Hematopoietic multipotent progenitor cell treated with erythropoietin and hydrocortisone succinate and interleukin-3 and kit ligand, for 8 days (in vitro differentiated cells): Measurements from ENCODE around the gene TLE2.

Source experiments
- DNase-seq: peaks from one replicate; pipeline ENCODE4 v3.0.0-alpha.2; 2015

The TLE2 gene

DNA sequence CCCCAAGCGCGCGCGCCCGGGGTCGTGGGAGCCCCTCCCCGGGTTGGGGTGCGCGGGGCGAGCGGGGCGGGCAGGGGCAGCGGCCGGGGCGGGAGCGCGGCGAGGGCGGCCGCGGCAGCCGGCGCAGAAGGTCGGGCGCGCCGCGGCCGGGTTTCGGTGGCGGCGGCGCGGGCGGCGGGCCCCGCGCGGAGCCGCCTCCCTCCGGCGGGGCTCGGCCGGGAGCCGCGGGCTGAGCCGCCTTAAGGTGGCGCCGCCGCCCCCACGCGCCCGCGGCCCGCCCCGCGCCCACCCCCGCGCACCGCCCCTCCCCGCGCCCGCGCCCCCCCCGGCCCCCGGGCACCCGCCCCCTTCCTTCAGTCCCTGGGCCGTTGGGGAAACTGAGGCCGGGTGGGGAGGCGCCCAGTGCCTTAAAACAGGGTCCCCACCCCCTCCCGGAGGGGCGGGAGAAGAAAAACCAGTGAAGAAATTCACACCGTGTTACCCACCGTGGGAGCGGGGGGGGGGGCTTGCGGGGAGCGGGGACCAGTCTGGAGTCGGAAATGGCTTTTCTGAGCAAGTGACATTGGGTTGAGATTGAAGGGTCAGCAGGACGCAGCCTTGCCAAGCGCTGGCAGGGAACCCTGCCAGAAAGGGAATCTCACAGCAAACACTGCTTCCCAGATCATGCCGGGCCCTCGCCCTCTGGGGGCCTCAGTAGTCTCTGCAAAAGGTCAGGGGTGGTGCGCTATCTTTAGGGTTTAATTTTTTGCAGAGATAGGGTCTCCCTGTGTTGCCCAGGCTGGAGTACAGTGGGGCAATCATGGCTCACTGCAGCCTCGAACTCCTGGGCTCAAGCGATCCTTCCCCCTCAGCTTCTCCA is at the start of gene TLE2:
TLE2 (minus strand) TSS at position 216 of the 859 bp plus-strand sequence. CDS start 376 bp downstream, outside the sequence.
- no peak for DNase-seq

DNA sequence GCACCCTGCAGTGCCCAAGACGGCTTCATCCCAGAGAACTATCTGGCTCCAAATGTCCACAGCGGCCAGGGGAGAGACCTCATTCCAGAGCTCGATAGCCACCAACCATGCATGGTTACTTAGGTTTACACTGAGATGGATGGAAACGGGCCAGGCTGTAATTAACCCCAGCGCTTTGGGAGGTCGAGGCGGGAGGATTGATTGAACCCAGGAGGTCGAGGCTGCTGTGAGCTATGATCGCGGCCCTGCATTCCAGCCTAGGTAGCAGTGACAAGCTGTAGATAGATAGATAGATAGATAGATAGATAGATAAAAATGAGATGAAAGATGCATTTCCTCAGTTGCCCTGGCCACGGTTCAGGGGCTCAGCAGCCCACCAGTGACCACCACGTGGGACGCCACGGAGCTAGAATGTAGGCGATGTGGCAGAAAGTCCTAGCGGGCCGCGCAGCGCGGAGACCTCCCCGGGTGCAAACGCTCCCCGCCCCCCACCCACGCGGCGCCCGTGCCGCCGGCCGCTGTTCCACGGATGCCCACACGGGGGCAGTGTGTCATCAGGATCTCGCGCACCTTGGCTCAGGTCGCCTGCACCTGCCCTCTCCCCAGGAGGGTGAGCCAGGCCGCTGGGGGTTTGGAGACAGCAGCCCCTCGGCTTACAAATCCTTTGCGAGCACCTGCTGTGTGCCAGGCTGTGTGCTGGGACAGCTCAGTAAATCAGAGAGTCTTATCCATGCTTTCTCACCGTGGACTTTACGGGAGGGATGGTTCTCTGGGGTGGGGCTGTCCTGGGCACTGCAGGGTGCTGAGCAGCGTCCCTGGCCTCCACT is 46.7 kb upstream of the TLE2 start:
- peak; percentile 17 for DNase-seq

DNA sequence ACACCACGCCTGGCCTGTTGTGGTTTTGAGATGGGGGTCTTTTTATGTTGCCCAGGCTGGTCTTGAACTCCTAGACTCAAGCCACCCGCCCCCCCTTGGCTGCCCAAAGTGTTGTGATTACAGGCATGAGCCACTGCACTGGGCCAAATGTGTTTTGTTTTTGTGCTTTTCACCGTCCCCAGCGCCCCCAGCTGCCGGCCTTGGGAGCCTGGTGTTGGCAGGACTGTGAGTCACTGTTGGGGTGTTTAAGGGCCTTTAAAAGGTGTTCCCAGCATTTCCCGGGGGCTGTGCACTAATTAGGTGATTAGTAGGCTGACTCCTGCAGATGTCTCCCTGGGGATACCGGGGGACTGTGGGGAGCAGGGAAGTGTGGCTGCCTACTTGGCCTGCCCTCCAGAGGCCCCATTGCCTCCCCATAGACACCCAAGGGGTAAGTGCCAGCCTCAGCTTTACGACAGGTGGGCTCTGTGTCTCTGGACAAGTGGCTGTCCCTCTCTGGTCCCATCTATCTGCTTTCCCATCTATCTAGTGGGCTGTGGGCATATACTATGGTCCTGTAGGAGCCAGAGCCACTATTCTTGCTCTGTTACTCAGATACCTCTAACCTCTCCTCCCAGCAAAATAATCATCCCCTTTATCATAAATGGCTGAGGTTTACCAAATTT is 45.0 kb upstream of the TLE2 start:
- no peak for DNase-seq

DNA sequence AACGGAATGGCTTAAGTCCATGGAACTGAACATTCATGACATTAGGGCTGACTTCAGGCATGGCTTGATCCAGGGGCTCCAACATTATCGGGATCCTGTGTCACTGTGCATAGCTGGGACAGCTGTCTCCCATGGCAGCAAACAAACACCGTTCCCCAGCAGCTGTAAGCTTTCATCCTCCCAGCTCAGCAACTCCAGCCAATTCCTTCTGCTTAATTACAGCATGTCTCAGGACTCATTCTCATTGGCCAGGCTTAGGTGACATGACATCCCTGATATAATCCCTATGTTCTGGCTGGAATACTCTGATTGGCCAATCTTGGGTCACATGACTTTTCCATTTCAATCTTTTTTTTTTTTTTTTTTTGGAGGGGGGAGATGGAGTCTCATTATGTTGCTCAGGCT is 44.1 kb upstream of the TLE2 start:
- DNase-seq = peak; percentile 63

DNA sequence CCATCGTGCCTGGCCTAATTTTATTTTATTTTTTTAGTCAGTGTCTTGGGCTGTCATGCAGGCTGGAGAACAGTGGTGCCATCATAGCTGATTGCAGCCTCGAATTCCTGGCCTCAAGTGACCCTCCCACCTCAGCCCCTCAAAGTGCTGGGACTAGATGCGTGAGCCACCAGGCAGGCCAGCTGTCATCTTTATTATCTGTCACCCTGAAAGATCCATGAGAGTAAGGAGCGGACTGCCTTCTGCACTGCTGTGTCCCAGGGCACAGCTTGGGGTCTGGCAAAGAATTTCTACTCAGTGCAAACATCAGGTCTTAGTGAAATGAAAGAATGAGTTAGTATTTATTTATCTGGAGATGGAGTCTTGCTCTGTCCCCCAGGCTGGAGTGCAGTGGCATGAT is 42.7 kb upstream of the TLE2 start:
- DNase-seq = no peak

DNA sequence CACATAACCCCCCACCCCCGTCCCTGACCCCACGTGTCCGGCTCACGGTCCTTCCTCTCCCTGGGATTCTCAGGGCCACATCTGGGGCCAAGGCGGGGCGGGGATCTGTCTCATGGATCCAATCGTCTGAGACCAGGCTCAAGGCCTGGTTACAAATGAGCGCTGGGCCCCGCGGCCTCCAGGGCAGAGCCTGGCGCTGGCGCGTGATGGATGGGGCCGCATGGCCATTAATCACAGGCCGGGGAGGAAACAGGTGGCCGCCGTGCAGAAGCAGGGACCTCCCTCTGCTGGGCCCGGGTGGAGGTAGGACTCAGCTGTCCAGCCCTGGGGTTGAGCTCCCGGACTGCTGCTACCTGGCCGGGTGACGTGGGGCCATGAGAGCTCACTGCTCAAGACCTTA is 39.0 kb upstream of the TLE2 start:
- no peak for DNase-seq

DNA sequence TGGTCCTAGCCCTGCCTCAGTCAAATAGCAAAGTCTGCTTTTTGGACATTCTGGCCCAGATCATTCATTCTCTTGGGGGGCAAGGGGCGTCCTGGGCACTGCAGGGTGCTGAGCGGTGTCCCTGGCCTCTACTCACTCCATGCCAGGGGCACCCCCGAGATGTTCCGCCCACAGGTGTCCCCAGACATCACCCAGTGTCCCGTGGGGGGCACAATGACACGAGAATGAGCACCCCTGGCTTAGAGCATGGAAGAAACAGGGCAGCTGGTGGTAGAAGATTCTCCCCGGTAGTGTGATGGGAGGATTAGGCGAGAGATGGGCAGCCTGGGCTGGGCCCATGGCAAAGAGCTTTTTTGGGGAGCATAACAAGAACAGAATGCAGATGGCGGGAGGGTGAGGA is 38.5 kb upstream of the TLE2 start:
- DNase-seq = no peak

DNA sequence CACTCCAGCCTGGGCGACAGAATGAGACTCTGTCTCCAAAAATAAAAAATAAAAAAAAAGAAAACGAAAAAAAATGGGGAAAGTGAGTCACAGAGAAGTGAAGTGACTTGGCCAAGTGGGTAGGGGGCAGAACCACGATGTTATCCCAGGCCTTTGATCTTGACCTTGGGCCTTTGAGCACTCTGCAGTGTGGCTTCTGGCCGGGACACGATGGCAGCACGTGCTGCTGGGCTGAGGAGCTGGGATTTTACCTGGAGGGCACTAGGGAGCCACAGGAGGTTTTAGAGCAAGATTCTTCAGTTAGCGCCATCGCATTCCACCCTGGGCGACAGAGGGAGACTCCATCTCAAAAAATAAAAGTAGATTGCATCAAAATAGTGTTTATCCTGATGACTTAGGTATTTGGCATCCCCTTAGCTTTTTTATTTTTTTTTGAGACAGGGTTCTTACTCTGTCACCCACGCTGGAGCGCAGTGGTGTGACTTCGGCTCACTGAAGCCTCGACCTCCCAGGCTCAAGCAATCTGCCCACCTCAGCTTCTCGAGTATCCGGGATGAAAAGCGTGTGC is 37.5 kb upstream of the TLE2 start:
- DNase-seq = no peak

DNA sequence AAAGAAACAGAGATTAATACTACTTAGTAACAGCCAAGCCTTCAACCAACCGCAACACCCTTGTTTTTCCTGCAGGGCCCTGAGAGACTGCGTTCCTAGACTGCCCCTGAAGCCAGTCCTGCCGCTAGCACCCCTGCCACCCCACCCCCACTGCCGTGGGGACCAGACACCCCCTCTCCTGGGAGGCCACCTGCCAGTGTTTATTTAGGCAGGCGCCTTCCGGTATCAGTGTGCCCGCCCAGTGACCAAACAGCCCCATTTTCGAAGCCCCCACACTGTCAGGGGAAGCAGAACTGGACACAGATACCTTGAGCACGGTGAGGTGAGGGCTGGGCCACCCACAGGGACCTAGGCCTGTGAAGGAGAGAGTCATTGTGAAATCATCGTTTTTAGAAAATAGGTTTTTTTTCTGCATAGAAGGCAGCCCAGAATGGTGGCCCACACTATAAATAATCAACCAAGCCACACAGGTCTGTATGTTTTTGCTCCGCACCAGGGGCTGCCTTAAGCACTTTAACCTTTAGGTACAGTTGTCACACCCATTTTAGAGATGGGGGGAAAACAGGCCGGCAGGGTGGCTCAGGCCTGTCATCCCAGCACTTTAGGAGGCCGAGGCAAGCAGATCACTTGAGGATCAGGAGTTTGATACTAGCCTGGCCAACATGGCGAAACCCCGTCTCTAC is 36.7 kb upstream of the TLE2 start:
- DNase-seq = no peak

DNA sequence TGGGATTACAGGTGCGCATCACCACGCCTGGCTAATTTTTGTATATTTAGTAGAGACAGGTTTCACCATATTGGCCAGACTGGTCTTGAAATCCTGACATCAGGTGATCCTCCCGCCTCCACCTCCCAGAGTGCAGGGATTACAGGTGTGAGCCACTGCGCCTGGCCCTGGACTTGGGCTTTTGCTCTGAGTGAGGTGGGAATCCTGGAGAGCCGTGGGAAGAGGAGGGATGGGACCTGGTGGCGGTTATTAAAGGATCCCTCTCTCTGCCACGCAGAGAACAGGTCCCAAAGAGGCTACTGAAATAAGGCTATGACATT is 34.9 kb upstream of the TLE2 start:
- DNase-seq = no peak

DNA sequence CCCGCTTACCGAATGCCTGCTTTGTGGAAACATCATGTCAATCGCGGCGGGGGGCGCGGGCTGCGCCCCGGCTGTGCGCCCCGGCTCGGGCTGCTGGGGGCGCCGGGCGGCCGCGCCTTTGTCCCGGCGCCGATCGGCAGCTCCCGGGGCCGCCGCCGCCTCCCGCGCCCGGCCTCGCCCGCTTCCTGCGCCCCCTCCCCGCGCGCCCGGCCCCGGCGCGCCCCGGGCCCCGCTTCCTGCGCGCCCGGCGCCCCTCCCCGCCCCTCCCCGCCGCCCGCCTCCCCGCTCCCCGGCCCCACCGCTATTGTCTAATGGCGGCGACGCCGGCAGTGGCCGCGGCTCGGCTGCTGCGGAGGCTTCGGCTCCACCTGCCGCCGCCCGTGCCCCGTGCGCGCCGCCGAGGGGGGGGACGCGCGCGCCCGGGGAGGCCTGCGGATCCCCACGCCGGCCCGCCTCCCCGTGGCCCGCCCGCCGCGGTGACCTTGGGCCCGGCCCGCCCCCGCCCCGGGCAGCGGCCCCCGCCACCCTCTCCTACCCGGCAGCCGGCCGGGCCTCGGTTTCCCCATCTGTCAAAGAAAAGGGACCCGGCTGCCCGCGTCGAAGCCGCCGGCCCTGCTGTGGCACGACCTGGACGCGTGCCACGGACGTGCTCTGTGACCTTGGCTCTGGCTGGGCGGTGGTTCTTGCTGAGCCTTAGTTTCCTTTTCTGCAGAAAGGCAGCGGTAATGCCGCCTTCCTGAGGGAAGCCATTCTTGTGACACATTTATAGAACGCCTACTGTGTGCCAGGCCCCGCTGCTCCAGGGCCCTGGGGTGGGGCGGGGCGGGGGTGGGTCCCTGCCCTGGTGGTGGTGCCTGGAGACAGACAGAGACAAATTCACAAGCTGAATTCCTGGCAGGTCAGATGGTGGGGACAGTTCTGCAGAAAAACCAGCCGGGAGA is 33.4 kb upstream of the TLE2 start, which contains the start of gene TLE5:
TLE5 (minus strand) TSS at position 331 of the 941 bp plus-strand sequence; CDS start at position 36, 295 bp downstream.
- peak; percentile 52 for DNase-seq

DNA sequence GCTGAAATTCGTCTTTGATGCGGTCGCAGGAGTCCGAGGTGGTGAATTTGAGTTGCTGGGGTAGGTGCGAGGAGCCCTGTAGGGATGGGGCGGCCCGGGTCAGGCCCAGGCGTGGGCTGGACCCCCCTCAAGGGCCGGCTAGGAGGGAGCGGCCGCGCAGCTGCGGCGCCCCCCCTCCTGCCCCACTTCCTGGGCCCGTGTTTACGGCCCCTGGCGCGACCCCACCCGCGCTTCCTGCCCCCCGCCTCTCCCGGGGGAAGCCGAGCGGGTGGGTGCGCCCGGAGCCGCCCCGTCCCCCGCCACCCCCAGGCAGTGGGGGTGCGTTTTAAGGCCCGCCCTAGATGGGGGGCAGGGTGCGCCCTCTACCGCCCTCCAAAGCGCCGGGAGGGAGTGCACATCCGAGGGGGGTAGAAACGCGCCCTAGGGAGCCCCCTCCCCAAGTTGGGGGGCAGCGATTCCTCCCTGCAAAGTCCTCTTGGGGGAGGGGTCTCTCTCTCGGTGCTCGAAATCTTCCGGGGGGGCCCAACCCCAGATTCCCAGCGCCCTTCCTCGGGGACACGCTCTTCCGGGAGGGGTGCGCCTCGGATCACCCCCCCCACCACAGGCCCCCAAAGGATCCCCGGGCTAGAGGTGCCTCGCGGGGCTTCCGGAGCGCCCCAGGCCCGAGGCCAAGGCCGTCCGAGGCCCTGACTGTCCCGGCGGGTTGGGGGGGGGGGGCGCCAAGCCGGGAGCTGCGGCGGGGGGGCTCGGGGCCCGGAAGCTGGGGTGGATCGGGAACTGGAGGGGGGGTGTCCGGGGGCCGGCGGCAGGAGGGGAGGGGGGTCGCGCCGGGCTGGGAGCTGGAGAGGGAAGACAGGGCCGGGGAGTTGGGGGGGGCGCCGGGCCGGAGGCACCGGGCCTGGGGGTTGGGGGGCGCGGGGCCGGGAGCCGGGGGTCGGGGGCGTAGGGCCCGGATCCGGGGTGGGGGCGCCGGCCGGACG is 32.4 kb upstream of the TLE2 start:
- peak; percentile 62 for DNase-seq

DNA sequence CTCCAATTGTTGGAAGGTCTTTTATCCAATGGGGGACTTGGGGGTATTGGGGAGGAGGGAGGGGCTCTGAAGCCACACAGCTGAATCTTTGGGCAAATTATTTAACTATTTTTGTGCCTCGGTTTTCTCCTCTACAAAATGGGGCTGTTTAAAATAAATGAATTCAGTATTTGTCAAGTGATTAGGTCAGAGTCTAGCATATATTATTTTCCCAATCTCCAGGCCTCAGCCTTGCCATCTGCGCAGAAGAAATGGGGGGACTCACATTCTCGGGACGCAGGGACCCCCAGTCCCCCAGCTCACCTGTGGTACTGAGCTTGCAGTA is 31.7 kb upstream of the TLE2 start:
- no peak for DNase-seq

DNA sequence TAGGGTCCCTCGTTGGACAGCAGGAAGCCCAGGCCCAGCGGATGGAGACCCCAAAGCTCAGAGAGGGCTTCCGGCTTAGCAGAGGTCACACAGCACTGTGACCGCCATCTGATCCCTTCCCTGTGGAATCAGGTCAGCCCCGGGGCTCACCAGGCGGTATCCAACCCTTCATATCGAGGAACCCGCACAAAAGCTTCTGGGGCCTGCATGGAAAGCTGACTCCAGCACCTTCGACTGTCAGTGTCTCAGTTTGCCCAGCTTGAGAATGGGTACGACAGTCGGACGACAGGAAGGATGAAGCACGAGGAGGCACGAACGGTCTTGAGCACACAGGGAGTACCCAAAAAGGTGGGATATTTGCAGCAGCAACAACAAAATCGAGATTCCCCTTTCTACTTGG is 30.6 kb upstream of the TLE2 start:
- no peak for DNase-seq

DNA sequence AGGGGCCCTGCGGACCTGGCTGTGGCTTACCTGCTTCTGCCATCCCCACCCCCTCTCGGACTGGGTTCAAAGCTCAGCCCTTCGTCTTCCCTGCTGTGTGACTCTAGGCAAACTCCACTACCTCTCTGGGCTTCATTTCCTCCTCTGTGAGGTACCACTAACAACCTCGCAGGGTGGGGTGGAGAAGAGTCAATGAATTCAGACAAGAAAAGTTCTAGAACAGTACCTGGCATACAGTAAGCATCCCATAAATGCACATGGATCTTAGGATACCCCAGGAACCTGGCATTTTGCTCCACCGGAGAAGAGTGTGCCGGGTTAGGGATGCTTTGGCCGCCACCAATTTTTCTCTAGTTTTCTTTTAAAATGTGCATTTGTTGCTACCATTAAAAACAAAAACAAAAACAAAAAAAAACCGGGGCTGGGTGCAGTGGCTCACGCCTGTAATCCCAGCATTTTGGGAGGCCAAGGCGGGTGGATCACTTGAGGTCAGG is 29.8 kb upstream of the TLE2 start:
- DNase-seq = no peak

DNA sequence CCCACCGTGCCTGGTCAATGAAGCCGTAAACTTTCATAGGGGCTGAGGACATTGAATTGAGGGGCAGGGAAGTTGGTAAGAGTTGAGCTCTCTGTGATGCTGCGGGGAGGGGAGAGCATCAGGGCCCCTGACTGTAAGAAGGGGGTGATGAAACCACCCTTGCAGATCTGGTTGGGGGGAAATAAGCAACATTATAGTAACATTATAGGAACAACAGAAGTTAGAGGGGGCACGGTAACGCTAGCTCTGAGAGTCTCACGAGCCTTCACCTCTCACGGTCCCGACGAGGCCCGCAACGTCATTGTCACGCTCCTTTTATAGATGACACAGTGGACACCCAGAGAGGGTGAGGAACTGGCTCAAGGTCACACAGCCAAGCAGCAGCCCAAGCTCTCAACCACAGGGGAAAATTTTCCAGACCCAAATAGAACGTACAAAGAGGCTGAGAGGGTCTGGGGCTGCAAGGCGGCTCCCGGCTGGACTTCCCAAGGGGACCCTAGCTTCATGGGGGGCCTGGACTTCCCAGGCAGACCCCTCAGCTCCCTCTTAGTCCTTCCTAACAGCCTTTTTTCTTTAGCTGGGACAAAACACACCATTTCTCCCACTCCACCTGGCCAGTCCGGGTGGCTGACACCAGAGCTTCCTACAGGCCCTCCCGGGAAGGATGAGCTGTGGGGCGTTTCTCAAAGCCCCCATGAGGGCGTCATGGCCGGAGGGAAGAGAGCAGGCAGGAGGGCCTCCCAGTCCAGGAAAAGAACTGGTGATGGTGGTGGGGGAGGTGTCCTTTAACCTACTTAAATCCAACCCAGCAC is 29.1 kb upstream of the TLE2 start:
- DNase-seq = no peak

DNA sequence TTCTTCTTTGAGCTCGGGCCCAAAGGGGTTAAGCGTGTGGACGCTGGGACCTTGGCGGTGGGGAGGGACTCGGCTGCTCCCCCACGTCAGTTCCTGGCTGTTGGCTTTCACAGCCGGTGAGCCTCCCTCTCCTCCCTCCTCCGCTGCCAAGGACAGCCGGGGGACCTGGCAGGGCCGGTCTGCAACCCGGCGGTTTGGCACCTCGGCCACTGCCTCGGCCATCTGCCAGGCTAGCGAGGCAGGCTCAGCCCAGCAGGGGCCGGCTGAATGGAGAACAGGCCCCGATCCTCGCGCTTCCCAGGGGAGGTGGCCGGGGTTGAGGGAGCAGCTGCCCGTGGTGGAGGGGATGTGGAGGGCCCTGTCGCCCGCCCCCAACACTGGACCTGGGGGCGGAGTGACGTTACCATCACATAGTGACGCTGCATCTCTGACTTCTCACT is 28.2 kb upstream of the TLE2 start:
- no peak for DNase-seq

DNA sequence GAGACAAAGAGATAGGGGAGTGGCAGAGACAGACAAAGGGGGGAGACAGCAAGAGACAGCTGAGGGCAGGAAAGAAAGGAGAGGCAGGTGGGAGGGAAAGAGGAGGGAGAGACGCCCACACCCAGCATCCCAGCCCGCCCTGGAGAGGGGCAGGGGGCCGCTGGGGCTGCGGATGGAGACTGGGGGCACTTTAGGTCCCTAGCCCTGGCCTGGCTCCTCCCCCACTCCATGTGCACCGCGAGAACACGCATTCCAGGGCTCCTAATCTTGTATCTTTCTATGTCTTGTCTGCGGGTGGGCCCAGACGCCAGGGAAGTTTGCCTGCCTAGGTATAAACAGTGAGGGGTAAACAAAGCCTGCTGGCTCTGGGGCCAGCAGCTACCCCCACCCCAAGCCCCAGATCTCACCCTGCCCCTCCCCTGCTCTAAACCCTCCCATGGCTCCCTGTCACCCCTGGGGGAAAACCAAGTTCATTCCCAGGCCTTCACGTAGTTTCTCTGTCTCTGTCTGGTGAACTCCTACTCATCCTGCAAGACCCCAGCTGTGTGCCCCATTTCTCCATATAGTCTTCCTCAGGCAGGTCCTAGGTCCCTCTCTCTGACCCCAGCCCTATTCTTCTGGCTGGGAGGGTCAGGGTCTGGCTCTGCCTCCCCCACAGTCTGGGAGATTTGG is 27.5 kb upstream of the TLE2 start:
- no peak for DNase-seq
